Measurements from ENCODE around the gene MFAP4.

Gene MFAP4, protein sequence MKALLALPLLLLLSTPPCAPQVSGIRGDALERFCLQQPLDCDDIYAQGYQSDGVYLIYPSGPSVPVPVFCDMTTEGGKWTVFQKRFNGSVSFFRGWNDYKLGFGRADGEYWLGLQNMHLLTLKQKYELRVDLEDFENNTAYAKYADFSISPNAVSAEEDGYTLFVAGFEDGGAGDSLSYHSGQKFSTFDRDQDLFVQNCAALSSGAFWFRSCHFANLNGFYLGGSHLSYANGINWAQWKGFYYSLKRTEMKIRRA

DNA sequence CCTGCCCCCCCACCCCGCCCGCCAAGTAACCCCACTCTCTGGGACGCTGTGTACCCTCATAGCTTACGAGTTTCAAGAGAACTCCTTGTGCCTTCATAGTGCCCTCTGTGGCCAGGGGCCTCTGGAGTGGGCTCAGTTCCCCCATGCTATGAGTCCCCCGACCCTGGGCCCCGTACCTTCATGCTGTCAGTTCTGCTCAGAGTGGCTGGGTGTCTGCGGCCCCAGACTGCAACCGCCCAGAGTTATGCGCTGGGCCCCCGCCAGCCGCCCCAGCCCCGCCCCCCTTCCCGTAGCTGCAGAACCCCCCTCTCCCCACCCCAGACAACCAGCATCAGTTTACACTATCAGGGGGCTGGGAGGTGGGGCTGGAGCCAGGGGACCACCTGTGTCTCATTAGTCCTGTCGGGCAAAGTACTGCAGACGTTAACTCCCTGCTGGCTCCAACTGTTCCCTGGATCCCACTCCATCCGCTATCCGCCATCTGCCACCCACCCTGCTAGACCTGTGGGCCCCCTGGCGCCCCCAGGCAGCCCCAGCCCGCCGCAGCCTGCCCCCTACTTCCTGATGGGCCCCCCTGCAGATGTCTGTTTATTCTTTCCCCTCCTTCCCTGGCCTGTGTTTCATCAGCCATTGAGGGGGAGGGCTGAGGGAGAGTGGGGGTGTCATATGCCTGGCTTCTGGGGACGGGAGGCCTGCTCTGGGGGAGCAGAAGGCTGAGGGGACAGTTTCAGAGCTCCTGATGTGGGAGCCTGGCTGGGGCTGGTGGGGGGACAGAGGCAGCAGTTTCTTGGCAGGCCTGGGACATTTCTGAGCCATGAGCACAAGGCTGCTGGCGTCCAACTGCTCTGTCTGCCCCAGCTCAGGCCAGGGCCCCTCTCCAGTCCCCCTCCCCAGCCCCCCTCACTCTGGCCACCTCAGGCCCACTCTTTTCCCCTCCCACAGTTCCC, at the start of gene MFAP4:
MFAP4 (minus strand) TSS at position 217 of the 947 bp plus-strand sequence; CDS start at position 182, 35 bp downstream.
- ATAC-seq (ENCODE audit: low read depth) (no peak), DNase-seq (ENCODE audit: low spot score in 2 of 2) (no peak)
- H3K27ac Mint-ChIP-seq, result no peak within 1 kb of the TSS
- peaks cover 16% of the 10 kb centered on the region for H3K36me3 Mint-ChIP-seq
- peaks cover 5% of the 10 kb centered on the region for H3K27me3 Mint-ChIP-seq
- no peaks in the 10 kb centered on the region for H3K9me3 Mint-ChIP-seq
- H3K4me1 Mint-ChIP-seq, result no peaks in the 10 kb centered on the region
- H3K4me3 Mint-ChIP-seq, result no peak within 1 kb of the TSS

DNA sequence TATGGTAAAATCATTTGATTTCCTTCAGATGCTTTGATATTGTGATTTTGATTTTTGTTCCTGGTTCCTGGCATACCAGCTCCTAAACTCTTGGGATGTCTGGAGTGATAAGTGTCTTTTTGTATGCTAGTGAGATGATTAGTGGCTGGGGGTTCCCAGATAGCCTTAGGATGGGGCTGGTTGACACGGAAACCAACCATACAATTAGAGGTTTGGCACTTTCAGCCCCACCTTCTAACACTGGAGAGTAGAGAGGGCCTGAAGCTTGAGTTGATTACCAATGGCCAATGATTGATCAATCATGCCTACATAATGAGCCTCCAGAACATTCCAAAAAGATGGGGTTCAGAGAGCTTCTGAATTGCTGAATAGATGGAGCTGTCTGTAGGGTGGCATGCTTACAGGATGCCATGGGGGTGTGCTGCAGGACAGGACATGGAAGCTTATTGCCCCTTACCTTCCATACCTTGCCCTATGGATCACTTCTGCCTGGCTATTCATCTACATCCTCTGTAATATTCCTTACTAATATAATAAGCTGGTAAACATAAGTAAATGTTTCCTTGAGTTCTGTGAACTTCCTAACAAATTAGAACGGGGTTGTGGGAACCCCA, 46.8 kb upstream of the MFAP4 start:
- H3K36me3 Mint-ChIP-seq, result no peaks in the 10 kb centered on the region
- no peak overlapping the region for H3K27ac Mint-ChIP-seq
- no peak overlapping the region for H3K4me3 Mint-ChIP-seq
- DNase-seq (ENCODE audit: low spot score in 2 of 2) (no peak), ATAC-seq (ENCODE audit: low read depth) (no peak)
- no peaks in the 10 kb centered on the region for H3K27me3 Mint-ChIP-seq
- H3K9me3 Mint-ChIP-seq, result no peaks in the 10 kb centered on the region
- no peaks in the 10 kb centered on the region for H3K4me1 Mint-ChIP-seq

DNA sequence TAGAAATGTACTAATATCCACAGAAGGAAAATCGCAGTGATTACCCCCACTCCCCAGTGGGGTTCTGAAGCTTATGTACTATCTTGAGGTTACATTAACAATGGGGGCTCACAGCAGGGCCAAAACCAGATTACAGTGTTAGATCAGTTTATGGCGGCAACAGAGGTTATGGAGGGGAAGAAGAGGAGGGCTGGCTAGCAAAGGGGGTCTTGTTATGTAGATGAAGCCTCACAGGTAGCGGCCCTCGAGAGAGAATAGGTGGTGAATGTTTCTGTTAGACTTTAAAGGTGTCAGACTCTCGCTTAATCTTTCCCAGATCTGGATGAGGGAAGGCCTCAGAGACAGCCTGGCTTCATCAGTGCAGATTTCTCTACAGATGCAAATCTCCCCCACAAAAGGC, 46.3 kb upstream of the MFAP4 start:
- Mint-ChIP-seq H3K4me3 (no peak overlapping the region), H3K4me1 (no peaks in the 10 kb centered on the region), H3K27ac (no peak overlapping the region), H3K27me3 (no peaks in the 10 kb centered on the region), H3K9me3 (no peaks in the 10 kb centered on the region), H3K36me3 (no peaks in the 10 kb centered on the region)
- ATAC-seq (ENCODE audit: low read depth) (no peak), DNase-seq (ENCODE audit: low spot score in 2 of 2) (no peak)

DNA sequence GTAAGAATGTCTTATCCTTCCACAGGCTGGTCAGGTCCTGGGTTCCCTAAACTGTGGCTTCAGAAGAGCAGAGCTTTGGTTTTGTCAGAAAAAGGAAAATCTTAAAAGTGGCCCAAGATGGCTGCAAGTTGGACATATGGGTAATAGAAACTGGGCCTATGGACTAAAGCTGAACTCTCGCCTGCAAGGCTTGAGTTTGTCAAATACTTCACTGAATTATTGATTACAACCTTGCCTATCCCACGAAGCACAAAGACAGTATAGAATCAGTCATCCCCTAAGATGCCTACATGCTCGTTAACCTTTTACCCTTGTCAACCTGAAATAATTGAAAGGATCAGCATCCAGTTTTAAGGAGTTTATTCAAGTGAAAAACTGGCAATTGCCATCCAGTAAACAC, 44.7 kb upstream of the MFAP4 start:
- H3K27ac Mint-ChIP-seq, result no peak overlapping the region
- no peak overlapping the region for H3K4me3 Mint-ChIP-seq
- ATAC-seq (ENCODE audit: low read depth) (no peak), DNase-seq (ENCODE audit: low spot score in 2 of 2) (no peak)
- no peaks in the 10 kb centered on the region for H3K9me3 Mint-ChIP-seq
- H3K36me3 Mint-ChIP-seq, result no peaks in the 10 kb centered on the region
- H3K27me3 Mint-ChIP-seq, result no peaks in the 10 kb centered on the region
- no peaks in the 10 kb centered on the region for H3K4me1 Mint-ChIP-seq

DNA sequence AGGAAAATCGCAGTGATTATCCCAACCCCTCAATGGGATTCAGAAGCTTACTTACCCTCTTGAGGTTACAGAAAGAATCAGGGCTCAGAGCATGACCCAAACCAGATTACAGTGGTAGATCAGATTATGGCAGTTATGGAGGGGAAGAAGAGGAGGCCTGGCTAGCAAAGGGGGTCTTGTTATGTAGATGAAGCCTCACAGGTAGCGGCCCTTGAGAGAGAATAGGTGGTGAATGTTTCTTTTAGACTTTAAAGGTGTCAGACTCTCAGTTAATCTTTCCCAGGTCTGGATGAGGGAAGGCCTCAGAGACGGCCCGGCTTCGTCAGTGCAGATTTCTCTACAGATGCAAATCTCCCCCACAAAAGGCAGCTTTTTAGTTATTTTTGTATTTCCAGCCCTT, 39.6 kb upstream of the MFAP4 start:
- Mint-ChIP-seq H3K4me3 (no peak overlapping the region), H3K36me3 (no peaks in the 10 kb centered on the region), H3K27me3 (peaks cover 2% of the 10 kb centered on the region), H3K4me1 (no peaks in the 10 kb centered on the region), H3K27ac (no peak overlapping the region), H3K9me3 (no peaks in the 10 kb centered on the region)
- DNase-seq (ENCODE audit: low spot score in 2 of 2) (no peak), ATAC-seq (ENCODE audit: low read depth) (no peak)

DNA sequence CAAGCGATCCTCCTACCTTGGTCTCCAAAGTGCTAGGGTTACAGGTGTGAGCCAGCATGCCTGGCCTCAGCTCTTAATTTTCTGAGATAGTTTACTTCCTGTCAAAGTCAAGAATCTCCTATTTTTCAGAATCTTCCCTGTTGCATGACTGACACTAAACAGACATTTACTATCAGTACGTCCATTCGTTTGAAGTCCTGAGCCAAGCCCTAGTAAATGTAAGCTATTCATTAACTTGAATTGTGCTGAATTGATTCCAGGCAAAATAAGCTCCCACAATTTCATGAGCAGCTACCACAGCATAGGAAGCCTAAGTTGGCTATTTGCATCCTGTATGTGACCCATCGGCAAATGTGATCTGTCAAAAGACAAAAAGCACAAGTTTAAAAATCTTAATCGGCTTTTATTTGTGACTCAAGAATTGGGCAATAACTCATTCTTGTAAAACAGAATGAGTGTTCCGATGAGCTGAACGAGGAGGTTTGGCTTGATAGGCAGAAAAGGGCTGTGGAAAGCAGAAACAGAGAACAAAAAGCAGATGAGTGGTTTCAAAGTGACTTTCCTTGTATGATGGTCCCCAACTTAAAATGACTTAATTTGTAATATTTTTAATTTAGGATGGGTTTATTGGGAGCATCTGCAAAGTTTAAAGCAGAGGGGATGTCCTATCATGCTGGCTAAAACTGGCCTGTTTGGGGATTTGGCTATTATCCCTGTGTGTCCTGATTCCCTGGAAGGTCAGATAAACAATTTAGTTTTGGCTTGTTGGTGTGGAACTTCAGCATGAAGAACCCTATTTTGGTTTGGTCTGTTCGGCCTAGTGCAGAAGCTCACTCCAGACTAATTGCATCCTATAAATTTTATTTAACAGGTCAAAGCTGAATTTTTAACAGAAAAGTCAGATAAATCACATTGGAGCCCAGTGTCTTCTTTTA, 38.2 kb upstream of the MFAP4 start:
- H3K27me3 Mint-ChIP-seq, result peaks cover 4% of the 10 kb centered on the region
- no peaks in the 10 kb centered on the region for H3K36me3 Mint-ChIP-seq
- ATAC-seq (ENCODE audit: low read depth) (no peak), DNase-seq (ENCODE audit: low spot score in 2 of 2) (no peak)
- H3K4me3 Mint-ChIP-seq, result no peak overlapping the region
- no peaks in the 10 kb centered on the region for H3K4me1 Mint-ChIP-seq
- H3K27ac Mint-ChIP-seq, result no peak overlapping the region
- no peaks in the 10 kb centered on the region for H3K9me3 Mint-ChIP-seq

DNA sequence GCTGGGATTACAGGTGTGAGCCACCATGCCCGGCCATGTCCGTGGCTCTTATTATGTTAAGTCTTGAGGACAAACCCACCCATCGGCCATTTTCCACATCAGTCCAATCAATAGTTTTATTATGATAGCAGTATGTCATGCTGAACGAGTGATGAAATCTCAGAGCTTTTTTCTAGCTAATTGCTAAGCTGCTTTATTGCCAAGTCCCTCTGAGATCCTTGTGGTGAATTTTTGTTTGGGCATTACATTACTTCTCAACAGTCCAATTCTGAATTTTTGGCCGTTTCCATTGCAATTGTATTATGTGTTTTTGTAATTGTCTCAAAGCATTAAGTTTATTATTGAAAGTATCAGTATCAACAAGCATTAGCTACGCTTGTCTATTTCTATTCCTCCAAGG, 34.9 kb upstream of the MFAP4 start:
- no peaks in the 10 kb centered on the region for H3K36me3 Mint-ChIP-seq
- peaks cover 7% of the 10 kb centered on the region for H3K4me1 Mint-ChIP-seq
- no peak for DNase-seq (ENCODE audit: low spot score in 2 of 2)
- peaks cover 4% of the 10 kb centered on the region for H3K27me3 Mint-ChIP-seq
- no peak overlapping the region for H3K27ac Mint-ChIP-seq
- no peak overlapping the region for H3K4me3 Mint-ChIP-seq
- no peaks in the 10 kb centered on the region for H3K9me3 Mint-ChIP-seq
- ATAC-seq (ENCODE audit: low read depth), result no peak

DNA sequence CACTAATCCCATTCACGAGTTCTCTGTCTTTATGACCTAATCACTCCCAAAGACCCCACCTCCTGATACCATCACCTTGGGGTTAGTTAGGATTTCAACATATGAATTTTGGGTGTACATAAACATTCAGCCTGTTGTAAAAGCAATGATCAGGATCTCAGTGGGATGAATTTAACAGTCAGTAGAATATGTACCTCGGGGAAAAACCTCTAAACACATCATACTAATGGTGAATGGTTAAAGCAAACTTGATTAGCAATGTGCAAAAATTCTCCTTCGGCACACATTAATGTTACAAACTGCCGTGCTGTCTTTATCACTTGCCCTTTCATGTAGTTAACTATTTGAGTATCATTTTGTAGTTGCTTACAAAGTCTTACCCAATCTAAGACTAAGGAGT, 34.2 kb upstream of the MFAP4 start:
- H3K27ac Mint-ChIP-seq, result no peak overlapping the region
- H3K27me3 Mint-ChIP-seq, result peaks cover 2% of the 10 kb centered on the region
- no peaks in the 10 kb centered on the region for H3K36me3 Mint-ChIP-seq
- ATAC-seq (ENCODE audit: low read depth) (no peak), DNase-seq (ENCODE audit: low spot score in 2 of 2) (no peak)
- no peak overlapping the region for H3K4me3 Mint-ChIP-seq
- H3K4me1 Mint-ChIP-seq, result peaks cover 7% of the 10 kb centered on the region
- no peaks in the 10 kb centered on the region for H3K9me3 Mint-ChIP-seq

DNA sequence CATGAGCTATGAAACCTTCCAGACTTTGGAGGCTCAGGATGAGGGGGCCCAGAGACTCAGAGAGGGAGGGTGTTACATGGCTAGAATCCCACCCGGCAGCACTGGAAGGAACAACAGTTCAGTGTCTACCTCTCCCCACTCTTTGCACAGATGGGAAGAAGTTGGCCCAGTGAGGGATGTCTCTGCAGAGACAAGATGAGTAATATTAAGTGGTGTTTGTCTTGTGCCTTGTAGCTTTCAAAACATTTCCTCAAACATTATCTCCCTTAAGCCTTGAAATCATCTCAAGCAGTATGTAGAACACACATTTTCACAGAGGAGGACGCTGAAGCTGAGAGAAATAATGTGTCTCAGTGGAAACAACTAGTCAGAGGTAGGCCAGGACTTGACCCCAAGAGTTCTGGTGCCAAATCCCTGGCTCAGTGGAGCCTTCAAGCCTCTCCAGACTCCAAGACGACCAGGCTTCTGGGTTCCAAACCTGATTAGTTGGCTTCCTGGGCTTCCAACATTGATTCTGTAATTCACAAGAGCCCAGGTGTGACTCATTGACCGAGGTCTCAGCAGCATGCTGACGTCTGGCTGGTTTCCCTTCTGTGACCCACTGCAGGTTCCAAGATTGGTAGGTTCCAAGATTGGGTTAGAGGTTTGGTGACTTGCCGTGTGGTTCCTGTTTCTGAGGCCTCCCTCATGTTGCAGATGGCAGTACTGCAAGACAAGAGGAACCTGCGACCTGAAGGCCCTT, 31.4 kb upstream of the MFAP4 start:
- Mint-ChIP-seq H3K4me1 (peaks cover 7% of the 10 kb centered on the region), H3K27ac (no peak overlapping the region), H3K4me3 (no peak overlapping the region), H3K9me3 (no peaks in the 10 kb centered on the region), H3K27me3 (peaks cover 2% of the 10 kb centered on the region), H3K36me3 (no peaks in the 10 kb centered on the region)
- ATAC-seq (ENCODE audit: low read depth), result peak; percentile 84
- peak in 1 of 2 donors; percentile 10 for DNase-seq (ENCODE audit: low spot score in 2 of 2)

DNA sequence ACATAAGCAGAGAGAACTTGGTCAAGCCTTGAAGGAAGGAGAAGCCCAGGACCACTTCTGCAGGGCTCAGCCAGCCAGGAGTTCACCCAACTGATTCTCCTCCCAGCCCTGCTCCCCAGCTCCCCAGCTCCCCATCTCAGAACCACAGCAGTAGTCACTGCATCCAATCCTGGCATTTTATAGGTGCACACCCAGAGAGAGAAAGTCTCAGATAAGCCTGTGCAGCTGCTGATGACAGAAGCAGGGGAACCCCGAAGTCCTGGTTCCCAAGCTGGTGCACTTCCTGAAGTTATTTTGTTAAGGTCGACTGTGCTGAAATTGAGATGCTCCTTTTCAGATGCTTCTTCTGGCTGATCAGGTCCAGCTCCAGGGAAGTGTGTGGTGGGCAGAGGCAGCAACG, 30.6 kb upstream of the MFAP4 start:
- H3K4me1 Mint-ChIP-seq, result peaks cover 7% of the 10 kb centered on the region
- H3K36me3 Mint-ChIP-seq, result no peaks in the 10 kb centered on the region
- no peaks in the 10 kb centered on the region for H3K9me3 Mint-ChIP-seq
- H3K27ac Mint-ChIP-seq, result no peak overlapping the region
- DNase-seq (ENCODE audit: low spot score in 2 of 2) (no peak), ATAC-seq (ENCODE audit: low read depth) (peak; percentile 32)
- H3K27me3 Mint-ChIP-seq, result peaks cover 6% of the 10 kb centered on the region
- H3K4me3 Mint-ChIP-seq, result no peak overlapping the region

DNA sequence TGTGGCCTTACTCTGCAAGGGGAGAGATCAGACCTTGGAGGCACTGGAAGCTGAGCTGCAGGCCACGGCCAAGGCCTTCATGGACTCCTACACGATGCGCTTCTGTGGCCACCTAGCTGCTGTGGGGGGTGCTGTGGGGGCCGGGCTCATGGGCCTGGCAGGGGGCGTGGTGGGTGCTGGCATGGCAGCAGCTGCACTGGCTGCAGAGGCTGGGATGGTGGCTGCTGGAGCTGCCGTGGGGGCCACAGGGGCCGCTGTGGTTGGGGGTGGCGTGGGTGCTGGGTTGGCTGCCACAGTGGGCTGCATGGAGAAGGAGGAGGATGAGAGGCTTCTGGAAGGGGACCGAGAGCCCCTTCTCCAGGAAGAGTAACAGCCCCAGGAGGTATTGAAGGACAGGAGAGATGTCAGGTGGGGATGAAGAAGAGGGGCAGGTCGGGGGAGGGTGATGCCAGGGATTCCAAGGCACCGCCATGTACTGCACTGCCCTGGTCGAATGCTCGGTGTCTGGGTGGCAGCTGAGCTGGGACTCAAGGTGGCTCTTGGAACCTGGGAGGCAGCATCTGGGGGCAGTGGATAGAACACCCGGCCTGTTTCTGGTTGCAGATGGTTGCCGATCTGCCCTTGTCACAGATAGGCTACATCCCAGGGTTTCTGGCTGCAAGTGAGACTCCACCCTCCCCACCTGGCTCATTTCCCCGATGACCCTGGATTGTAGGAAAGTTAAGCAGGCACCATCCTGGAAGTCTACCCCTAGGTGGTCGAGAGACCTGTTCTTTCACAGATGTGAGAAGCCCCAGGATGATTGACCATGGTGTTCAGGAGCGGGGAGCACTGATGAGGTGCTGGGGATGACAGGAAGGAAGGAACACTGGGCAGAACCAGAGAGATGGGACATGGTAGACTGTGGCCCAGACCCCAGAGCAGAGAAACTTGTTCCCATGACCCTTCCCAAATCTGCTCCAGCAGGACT, 29.1 kb upstream of the MFAP4 start:
- Mint-ChIP-seq H3K9me3 (no peaks in the 10 kb centered on the region), H3K4me3 (no peak overlapping the region), H3K4me1 (peaks cover 7% of the 10 kb centered on the region), H3K27ac (no peak overlapping the region), H3K27me3 (peaks cover 5% of the 10 kb centered on the region), H3K36me3 (no peaks in the 10 kb centered on the region)
- DNase-seq (ENCODE audit: low spot score in 2 of 2), result no peak
- ATAC-seq (ENCODE audit: low read depth), result no peak

DNA sequence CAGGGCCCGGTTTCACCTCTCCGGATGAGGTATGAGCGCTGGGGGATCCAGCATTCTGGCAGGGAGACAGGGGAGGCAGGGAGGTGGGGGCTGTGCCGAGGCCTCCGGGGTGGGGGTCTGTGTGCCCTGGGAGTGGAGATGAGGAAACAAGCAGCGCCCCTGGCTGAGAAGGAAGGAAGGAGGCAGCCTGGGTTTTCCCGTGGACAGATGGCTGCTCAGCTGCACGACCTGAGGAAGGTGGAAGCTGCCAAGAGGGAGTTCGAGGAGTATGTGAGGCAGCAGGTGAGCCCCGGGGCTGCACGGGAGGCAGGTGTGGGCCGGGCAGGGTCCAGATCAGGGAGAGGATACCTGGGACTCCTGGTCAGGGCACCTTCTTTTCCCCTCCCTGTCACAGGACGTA, 28.3 kb upstream of the MFAP4 start:
- H3K9me3 Mint-ChIP-seq, result no peaks in the 10 kb centered on the region
- ATAC-seq (ENCODE audit: low read depth) (no peak), DNase-seq (ENCODE audit: low spot score in 2 of 2) (no peak)
- no peaks in the 10 kb centered on the region for H3K36me3 Mint-ChIP-seq
- H3K27ac Mint-ChIP-seq, result no peak overlapping the region
- no peak overlapping the region for H3K4me3 Mint-ChIP-seq
- peaks cover 7% of the 10 kb centered on the region for H3K4me1 Mint-ChIP-seq
- H3K27me3 Mint-ChIP-seq, result peaks cover 6% of the 10 kb centered on the region
